Measurements from ENCODE around the gene EBPL.

The EBPL gene

GRCh38 chr13:49649963-49650312 lies 41.3 kb downstream of the EBPL start:
- no peak for ATAC-seq
- TF ChIP-seq TCF4 (CRISPR knock-in tag; IDR thresholded peaks at IDR 0.05; ENCODE audit: borderline replicate concordance), result no peak
- TF ChIP-seq POU6F1 (CRISPR knock-in tag; IDR thresholded peaks at IDR 0.05; ENCODE audit: borderline replicate concordance, low read depth), result no peak
- no peak for TF ChIP-seq CSDC2 (CRISPR knock-in tag; IDR thresholded peaks at IDR 0.05)
- TF ChIP-seq, protein P1, sequence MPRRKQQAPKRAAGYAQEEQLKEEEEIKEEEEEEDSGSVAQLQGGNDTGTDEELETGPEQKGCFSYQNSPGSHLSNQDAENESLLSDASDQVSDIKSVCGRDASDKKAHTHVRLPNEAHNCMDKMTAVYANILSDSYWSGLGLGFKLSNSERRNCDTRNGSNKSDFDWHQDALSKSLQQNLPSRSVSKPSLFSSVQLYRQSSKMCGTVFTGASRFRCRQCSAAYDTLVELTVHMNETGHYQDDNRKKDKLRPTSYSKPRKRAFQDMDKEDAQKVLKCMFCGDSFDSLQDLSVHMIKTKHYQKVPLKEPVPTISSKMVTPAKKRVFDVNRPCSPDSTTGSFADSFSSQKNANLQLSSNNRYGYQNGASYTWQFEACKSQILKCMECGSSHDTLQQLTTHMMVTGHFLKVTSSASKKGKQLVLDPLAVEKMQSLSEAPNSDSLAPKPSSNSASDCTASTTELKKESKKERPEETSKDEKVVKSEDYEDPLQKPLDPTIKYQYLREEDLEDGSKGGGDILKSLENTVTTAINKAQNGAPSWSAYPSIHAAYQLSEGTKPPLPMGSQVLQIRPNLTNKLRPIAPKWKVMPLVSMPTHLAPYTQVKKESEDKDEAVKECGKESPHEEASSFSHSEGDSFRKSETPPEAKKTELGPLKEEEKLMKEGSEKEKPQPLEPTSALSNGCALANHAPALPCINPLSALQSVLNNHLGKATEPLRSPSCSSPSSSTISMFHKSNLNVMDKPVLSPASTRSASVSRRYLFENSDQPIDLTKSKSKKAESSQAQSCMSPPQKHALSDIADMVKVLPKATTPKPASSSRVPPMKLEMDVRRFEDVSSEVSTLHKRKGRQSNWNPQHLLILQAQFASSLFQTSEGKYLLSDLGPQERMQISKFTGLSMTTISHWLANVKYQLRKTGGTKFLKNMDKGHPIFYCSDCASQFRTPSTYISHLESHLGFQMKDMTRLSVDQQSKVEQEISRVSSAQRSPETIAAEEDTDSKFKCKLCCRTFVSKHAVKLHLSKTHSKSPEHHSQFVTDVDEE (CRISPR knock-in tag; IDR thresholded peaks at IDR 0.05), result no peak
- TF ChIP-seq CREB5 (CRISPR knock-in tag; IDR thresholded peaks at IDR 0.05; ENCODE audit: low read depth), result no peak
- TF ChIP-seq ZNF565 (CRISPR knock-in tag; conservative IDR thresholded peaks at IDR 0.05; ENCODE audit: low read depth), result no peak

DNA sequence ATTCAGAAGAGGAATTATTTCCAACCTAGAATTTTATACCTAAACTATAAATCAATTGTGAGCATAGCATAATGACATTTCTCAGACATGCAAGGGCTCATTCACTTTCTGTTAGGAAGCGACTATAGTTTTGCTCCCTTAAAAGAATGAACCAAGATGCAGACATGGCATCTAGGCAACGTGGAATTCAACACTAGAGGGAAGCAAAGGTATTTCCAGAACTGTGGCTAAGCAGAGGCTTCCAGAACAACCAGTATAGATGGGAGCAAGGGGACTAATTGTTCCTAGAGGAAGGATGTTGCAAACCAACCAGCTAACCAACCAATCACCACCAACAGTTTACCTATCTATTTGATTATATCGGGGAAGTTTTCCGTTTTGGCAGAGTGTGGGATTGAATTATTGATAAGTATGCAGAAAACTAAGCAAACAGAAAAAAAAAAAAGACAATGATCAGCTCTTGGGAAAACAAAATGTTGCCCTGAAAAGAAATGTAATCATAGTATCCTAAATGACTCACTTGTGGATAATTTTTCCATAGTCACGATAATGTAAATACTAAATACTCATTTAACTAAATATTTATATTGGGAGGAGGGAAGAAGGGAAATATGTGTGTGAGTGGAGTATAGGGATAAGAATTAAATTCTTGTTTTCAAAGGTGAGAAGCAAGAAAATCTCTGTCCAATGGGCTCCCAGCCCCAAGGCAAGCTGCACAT lies 41.9 kb downstream of the EBPL start:
- TF ChIP-seq BACH2 (CRISPR knock-in tag; IDR thresholded peaks at IDR 0.05; ENCODE audit: borderline replicate concordance), result no peak
- TF ChIP-seq CSRNP3 (CRISPR knock-in tag; IDR thresholded peaks at IDR 0.05), result no peak
- TF ChIP-seq, protein P1 (CRISPR knock-in tag; IDR thresholded peaks at IDR 0.05), result no peak
- no peak for TF ChIP-seq ESRRG (CRISPR knock-in tag; IDR thresholded peaks at IDR 0.05)
- TF ChIP-seq ARNTL (CRISPR knock-in tag; IDR thresholded peaks at IDR 0.05; ENCODE audit: borderline replicate concordance, low read depth), result no peak
- TF ChIP-seq ISL1 (CRISPR knock-in tag; IDR thresholded peaks at IDR 0.05), result no peak
- TF ChIP-seq CSDC2 (CRISPR knock-in tag; IDR thresholded peaks at IDR 0.05), result no peak
- no peak for TF ChIP-seq OSR1 (CRISPR knock-in tag; IDR thresholded peaks at IDR 0.05)
- no peak for TF ChIP-seq SNAI2 (CRISPR knock-in tag; IDR thresholded peaks at IDR 0.05)
- no peak for TF ChIP-seq ZC3H10 (CRISPR knock-in tag; IDR thresholded peaks at IDR 0.05)
- TF ChIP-seq TOX (CRISPR knock-in tag; IDR thresholded peaks at IDR 0.05; ENCODE audit: borderline replicate concordance), result no peak
- peak; percentile 88 for ATAC-seq

DNA sequence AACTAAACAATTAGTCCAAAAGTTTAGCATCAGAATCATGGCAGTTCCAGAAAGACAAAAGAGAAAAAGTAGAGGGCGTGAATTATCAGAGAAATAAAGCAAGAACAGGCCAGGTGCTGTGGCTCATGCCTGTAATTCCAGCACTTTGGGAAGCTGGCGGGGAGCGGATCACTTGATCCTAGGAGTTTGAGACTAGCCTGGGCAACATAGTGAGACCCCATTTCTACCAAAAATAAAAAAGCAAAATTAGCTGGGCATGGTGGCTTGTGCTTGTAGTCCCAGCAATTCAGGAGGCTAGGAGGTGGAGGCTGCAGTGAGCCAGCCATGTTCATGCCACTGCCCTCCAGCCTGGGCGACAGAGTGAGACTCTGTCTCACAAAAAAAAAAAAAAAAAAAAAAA lies 44.6 kb downstream of the EBPL start:
- TF ChIP-seq ZNF8 (CRISPR knock-in tag; IDR thresholded peaks at IDR 0.05) (no peak), ZC3H10 (CRISPR knock-in tag; IDR thresholded peaks at IDR 0.05) (no peak), POU6F1 (CRISPR knock-in tag; IDR thresholded peaks at IDR 0.05; ENCODE audit: borderline replicate concordance, low read depth) (no peak), CREB5 (CRISPR knock-in tag; IDR thresholded peaks at IDR 0.05; ENCODE audit: low read depth) (no peak)

More for the DNA sequence above, 44.6 kb downstream of the EBPL start:
- no peak for ATAC-seq

Measured in SK-N-SH treated with all-trans-retinoic acid at 6 μM for 48 hours (cell line).